Prostate gland (tissue), 2 donors: ENCODE measurements around the gene NCAPG2.

Source experiments
- POLR2A ChIP-seq: fragments of 450-650 bp; IDR thresholded peaks from one replicate; pipeline ENCODE4 v1.6.1; 2016; ENCODE audit warnings: antibody characterized with exemption, mild to moderate bottlenecking
- POLR2AphosphoS5 ChIP-seq: sonication (generic); formaldehyde crosslinking; IDR thresholded peaks from one replicate; pipeline ENCODE4 v1.6.1; 2017; ENCODE audit warnings: antibody characterized with exemption
- TF ChIP-seq, protein P1 (sequence below), 4 experiments: fragments of 200-600 bp in 2 of 4; fragments of 450-650 bp in 2 of 4; sonication (generic) in 2 of 4; IDR thresholded peaks; 1 replicate in 3 of 4; 2 replicates in 1 of 4; pipeline ENCODE4 v1.5.1; 2016 to 2019; ENCODE audit warnings: antibody characterized with exemption in 4 of 4, mild to moderate bottlenecking in 2 of 4, moderate library complexity in 2 of 4

DNA sequence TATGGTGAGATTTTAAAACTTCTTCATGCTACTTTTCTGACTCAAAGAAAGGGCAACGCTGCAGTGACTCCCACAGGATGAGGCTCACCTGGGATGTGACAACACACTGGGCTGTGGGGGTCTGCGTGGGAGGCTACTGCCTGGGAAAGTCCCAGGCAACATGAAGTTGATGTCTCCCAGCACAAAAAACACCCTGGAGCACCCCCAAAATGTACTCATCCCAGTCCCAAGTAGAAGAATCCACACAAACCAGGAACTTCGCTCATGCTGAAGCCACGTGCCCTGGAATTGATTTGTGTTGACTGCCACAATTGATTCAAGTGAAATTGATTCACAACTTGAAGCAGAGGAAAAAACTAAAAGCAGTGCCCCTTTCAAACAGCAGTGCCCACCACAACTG is 92.1 kb downstream of the NCAPG2 start:
- TF ChIP-seq POLR2AphosphoS5: no peak
- TF ChIP-seq POLR2A: no peak
- TF ChIP-seq, protein P1, sequence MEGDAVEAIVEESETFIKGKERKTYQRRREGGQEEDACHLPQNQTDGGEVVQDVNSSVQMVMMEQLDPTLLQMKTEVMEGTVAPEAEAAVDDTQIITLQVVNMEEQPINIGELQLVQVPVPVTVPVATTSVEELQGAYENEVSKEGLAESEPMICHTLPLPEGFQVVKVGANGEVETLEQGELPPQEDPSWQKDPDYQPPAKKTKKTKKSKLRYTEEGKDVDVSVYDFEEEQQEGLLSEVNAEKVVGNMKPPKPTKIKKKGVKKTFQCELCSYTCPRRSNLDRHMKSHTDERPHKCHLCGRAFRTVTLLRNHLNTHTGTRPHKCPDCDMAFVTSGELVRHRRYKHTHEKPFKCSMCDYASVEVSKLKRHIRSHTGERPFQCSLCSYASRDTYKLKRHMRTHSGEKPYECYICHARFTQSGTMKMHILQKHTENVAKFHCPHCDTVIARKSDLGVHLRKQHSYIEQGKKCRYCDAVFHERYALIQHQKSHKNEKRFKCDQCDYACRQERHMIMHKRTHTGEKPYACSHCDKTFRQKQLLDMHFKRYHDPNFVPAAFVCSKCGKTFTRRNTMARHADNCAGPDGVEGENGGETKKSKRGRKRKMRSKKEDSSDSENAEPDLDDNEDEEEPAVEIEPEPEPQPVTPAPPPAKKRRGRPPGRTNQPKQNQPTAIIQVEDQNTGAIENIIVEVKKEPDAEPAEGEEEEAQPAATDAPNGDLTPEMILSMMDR (IDR thresholded peaks at IDR 0.05): no peak
